GM12873 (cell line): ENCODE results near the gene TMBIM1.
A peak's percentile ranks its signal among the peaks of the same experiment; 100 is the strongest.

Experiments used
- CTCF ChIP-seq: IDR thresholded peaks from 2 replicates; pipeline ENCODE4 v1.5.1; 2012; ENCODE audit warnings: low read depth, mild to moderate bottlenecking, moderate library complexity, low read length, control low read depth; ENCODE audit not compliant: insufficient read depth; ENCODE audit errors: missing control alignments

The TMBIM1 gene

GRCh38 chr2:218263817-218264641 lies 28.3 kb downstream of the TMBIM1 start:
- peak; percentile 13 for TF ChIP-seq CTCF

- no peak for TF ChIP-seq CTCF
Measured at GRCh38 chr2:218262631-218263586, 29.4 kb downstream of the TMBIM1 start.

- TF ChIP-seq CTCF = no peak
Measured at GRCh38 chr2:218262237-218262600, 30.1 kb downstream of the TMBIM1 start.

- no peak for TF ChIP-seq CTCF
Measured at GRCh38 chr2:218261423-218262236, 30.7 kb downstream of the TMBIM1 start.

GRCh38 chr2:218260742-218261422 lies 31.4 kb downstream of the TMBIM1 start, which contains the start of gene GPBAR1:
TSS of gene GPBAR1 (plus strand) at chr2:218261015. CDS start at chr2:218262725, 1,710 bp downstream.
- no peak for TF ChIP-seq CTCF

GRCh38 chr2:218260166-218260565 lies 32.1 kb downstream of the TMBIM1 start:
- no peak for TF ChIP-seq CTCF
